ENCODE measurements around the gene ZNF723.
"Not testable (repeated sequence)": the region's sequence is repeated elsewhere in the genome, so short reads cannot be mapped to it uniquely, and the experiment has no call there.

ZNF723 gene

DNA sequence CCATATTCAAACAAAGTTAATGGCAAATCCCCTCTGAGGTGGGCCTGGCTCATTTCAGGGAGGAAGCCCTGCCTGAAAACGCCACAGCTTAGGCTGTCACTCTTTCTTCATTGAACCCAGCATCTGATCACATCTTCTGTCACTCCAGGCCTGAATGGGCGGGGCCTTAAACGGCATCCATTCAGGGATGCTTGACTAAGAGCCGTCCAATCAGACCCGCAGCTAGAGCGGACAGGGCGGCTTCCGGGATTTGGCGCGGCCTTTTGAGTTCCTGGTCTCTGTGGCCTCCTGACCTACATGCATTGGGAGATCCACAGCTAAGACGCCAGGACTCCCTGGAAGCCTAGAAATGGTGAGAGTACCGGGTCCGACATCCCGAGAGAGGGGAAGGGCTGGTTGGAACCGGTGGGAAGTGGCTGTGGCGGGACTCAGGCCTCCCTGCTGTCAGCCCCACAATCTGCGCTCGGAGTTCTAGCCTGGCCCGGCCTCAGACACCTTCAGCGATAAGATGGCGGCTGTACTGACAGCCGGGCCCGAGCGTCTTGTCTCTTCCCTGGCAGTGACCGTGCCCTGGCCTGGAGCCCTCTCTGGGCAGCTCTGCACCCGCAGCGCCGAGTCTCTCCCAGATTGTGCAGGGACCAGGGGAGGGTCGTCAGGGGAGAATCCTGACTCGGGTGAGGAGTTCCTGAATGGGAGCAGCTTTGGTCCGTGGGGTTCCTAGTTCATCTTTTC is at the start of gene ZNF723:
Gene ZNF723 (plus strand): TSS at position 261 of the 732 bp plus-strand sequence. CDS start 89 bp downstream, at position 350.
- no peak for DNase-seq

- DNase-seq: no peak
Observed at GRCh38 chr19:22783651-22784410, 48.3 kb upstream of the ZNF723 start, which contains the start of gene ZNF99. Gene ZNF99 (minus strand): TSS chr19:22784151. CDS start chr19:22784016, 135 bp downstream.

DNA sequence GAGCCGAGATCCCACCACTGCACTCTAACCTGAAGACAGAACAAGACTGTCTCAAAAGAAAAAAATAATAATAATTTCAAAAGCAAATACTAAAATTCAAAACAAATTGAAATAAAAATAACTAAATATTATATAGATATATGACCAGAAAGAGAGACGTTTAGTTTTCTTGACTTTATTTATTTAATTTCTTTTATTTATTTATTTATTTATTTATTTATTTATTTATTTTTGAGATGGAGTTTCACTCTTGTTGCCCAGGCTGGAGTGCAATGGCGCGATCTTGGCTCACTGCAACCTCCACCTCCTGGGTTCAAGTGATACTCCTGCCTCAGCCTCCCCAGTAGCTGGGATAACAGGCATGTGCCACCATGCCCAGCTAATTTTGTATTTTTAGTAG is 39.2 kb upstream of the ZNF723 start:
- DNase-seq: not testable (repeated sequence)

DNA sequence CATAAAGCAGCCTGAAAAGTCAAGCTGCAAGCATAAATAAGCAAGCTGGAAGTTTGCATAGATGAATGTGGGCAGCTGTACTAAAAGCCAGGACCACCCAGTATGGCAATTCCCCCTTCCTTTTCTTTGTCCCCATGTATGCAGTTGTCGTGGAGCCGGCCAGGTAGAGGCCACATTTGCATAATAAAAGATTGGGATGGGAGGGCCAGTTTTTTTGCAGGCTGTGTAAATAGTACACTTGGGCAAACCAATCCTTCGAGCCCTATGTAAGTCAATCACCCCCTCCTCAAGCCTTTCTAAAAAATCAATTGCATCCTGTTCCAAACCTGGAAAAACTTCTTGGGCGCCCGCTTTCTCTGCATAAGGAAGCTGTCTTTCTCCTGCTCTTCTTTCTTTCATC is 35.1 kb upstream of the ZNF723 start:
- no peak for DNase-seq

GRCh38 chr19:22806418-22806817 is 25.7 kb upstream of the ZNF723 start:
- DNase-seq: no peak

- no peak for DNase-seq
Observed at GRCh38 chr19:22807061-22807835, 24.8 kb upstream of the ZNF723 start.

- DNase-seq: no peak
Observed at GRCh38 chr19:22814124-22814523, 18.0 kb upstream of the ZNF723 start.

DNA sequence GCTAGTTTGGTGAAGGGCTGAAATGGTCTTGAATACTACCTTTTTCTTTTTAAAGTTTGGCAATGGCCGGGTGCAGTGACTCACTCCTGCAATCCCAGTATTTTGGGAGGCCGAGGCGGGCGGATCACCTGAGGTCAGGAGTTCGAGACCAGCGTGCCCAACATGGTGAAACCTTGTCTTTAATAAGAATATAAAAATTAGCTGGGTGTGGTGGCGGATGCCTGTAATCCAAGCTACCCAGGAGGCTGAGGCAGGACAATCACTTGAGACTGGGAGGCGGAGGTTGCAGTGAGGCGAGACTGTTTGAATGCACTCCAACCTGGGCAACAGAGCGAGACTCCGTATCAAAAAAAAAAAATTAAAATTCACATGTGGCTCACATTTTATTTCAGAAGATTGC is 880 bp upstream of the ZNF723 start:
- DNase-seq: no peak

DNA sequence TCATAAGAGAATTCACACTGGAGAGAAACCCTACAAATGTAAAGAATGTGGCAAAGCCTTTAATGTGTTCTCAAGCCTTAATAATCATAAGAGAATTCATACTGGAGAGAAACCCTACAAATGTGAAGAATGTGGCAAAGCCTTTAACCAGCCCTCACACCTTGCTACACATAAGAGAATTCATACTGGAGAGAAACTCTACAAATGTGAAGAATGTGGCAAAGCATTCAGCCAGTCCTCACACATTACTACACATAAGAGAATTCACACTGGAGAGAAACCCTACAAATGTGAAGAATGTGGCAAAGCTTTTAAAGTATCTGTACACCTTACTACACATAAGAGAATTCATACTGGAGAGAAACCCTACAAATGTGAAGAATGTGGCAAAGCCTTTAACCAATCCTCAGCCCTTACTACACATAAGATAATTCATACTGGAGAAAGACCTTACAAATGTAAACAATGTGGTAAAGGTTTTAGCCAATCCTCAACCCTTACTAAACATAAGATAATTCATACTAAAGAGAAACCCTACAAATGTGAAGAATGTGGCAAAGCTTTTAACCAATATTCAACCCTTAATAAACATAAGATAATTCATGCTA is 25.7 kb downstream of the ZNF723 start:
- not testable (repeated sequence) for DNase-seq

GRCh38 chr19:22882797-22883196 is 50.7 kb downstream of the ZNF723 start:
- no peak for DNase-seq

DNA sequence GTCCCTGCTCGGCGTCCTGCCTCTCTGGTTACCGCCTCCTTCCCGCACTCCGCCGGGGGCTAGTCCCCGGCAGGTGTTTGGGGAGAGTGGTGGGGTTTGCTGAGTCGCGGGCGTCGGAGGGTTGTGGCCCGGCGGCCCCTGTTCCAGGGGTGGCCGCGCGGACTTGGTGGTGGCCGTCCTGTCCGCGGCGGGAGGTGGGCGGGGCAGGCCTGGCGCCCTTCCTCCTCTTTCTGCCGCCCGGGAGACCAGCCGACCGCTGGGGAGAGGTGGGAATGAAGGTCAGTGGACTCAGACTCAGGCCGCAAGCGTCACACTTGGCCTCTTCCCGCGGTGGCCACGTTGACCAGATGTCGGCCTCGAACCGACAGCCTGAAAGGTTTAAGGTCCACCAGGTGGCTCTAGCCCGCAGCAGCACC is 61.8 kb downstream of the ZNF723 start:
- DNase-seq: no peak

DNA sequence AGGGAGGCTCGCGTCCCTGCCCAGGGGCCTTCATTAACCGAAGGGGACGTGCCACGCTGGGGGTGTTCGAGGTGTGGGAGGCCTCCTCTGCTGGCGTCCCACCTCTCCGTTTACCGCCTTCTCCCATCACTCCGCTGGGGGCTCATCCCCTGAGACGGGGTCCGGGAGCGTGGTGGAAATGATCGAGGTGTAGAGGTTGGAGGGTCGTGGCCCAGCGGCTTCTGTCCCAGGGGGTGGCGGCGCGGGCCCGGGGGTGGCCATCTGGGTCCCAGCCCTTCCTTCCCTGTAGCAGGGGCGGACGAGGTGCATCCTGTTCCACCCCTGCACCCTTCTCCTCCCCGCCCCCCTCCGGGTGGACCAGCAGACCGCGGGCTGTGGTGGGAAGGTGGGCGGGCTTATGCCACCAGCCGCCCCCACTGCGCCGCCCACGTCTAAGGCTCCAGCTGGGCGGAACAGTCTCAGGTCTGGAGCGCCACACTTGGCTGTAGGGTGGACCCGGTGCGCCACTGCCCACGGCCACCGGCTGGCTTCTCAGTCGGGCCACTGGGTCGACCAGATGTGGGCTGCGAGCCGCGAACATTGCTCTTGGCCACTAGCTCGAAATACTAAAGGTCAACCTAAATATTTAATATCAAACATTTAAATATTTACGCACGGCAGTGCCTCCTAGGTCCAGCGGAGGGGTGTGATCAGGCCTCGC is 69.5 kb downstream of the ZNF723 start:
- DNase-seq: no peak

Data from activated CD4-positive, alpha-beta T cell treated with anti-CD3 and anti-CD28 coated beads, Interleukin-2, amount 50 U/mL, for 4 hours (primary cell).